GM21528 (cell line): ENCODE results near the gene VWA2.

ENCODE experiments used
- ATAC-seq: cut with Tn5 transposase; IDR thresholded peaks from one replicate; pipeline ENCODE4 v1.9.1; 2021; ENCODE audit warnings: mild to moderate bottlenecking, moderate library complexity; ENCODE audit not compliant: unreplicated experiment, low FRiP score

The VWA2 gene

DNA sequence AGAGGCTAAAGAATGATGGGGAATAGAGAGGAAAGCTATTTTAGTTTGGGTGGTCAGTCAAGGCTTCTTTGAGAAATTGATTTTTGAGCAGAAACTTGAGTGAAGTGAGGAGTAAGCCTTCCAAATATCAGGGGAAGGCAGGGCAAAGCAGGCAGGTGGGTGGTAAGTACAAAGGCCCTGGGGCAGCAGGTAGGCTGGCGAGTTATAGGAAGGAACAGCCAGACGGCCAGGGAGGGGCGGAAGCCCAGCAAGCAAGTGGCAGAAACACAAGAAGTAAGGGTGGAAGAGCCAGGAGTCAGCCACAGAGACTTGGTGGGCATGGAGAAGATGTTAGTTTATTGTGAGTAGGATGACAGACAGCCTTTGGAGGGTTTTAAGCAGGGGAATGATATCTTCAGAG is 34.9 kb downstream of the VWA2 start:
- no peak for ATAC-seq

DNA sequence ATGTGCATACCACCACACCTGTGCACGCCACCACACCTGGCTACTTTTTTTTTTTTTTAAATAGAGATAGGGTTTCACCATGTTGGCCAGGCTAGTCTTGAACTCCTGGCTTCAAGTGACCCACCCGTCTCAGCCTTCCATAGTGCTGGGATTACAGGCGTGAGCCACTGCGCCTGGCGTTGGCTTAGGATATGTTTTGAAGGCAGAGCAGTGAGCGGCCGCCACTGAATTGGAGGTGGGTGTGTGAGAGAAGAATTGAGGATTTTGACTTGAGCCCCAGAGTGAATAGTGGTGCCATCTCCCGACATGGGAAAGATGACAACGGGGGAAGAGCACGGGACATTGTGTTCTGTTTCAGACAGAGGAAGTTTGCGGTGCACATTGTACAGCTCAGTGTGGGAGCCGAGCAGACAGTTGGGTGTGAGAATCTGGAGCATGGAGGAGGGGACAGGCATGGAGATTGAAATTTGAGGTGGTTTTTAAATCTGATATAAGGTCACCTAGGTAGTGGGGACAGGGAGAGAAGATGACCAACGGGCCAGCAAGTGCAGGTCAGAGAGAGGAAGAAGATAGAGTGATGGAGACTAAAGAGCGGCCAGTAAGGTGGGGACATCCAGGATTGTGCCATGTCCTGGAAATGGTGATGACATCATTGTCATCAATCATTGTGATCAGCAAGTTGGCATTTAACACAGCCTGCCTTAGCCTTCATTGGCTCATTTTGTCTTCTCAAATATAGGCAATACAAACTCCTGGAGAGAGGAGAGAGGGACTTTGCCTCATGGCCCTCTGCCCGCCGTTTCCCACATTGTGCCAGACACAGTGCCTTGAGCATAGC is 35.8 kb downstream of the VWA2 start:
- ATAC-seq: no peak

DNA sequence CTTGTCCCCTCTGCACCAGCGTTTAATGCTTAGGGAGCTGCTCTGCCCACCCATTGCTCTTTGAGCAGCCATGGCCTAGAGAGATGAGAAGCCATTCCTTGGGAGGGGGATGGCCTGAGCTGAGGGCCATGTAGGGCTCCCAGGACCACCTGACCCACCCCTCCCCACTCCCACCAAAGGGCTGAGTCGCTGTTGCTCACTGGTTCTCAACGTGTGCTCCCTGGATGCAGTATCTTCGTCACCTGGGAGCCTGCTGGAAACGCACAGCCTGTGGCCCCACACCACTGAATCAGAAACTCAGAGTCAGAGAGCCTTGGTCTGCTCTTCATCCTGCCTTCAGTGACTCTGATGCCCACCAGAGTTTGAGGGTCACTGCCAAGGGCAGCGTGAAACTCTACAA is 37.0 kb downstream of the VWA2 start:
- no peak for ATAC-seq

DNA sequence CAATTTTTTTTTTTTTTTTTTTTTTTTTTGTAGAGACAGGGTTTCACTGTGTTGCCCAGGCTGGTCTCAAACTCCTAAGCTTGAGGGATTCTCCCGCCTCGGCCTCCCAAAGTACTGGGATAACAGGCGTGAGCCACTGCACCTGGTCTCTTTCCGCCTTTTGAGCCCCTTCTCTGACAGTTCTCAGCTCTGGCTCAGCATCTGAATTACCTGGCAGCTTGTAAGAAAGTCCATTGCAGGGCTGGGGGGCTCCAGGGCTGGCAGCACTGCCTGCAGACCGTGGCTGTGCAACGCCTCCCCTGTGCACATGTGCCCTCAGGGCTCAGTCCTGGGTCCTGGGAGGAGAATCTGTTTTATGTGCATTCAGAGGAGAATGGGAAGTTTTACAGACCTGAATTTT is 37.6 kb downstream of the VWA2 start:
- no peak for ATAC-seq

DNA sequence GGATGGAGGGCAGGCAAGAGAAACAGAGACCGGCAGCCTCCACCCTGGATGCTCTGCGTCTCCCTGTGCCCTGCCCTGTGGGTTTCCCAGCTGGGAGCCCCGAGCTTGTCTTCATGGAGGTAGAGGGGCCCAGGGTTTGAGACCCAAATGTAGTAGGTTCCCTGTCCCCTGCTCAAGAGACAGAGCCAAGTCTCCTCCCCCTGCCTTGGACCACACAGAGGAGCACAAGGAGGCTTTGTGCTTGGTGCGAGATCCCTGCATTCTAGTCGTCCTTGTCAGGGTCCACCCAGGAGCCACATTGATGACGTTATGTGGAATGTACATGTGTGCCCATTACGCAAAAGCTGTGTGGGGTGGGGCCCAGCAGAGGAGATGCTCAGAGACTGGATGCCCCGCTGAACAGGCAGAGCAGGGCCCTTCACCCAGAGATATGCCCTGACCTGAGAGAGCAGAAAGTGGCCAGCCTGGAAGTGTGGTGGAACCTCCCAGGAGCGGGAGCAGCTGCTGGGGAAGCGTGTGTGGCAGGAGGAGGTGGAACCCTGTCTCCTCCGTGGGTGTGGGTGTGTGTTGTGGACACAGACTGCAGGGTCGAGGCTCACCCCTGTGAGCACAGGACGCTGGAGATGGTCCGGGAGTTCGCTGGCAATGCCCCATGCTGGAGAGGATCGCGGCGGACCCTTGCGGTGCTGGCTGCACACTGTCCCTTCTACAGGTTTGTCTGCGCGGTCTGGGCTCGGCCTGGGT is 39.3 kb downstream of the VWA2 start:
- no peak for ATAC-seq

DNA sequence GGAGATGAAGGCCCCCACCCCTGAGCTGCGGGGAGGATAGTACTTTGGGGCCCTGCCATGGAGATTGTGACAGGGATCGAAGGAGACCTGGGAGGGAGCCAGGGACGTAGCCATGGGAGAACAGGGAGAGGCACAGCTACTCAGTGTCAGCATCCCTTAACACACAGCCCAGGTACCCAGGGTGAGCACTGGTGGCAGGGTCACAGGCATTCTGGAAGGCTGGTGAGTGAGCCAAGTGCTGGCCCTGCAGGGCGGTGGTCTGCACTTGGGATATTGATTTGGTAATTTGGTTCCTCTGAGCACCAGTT is 39.8 kb downstream of the VWA2 start:
- ATAC-seq: no peak

DNA sequence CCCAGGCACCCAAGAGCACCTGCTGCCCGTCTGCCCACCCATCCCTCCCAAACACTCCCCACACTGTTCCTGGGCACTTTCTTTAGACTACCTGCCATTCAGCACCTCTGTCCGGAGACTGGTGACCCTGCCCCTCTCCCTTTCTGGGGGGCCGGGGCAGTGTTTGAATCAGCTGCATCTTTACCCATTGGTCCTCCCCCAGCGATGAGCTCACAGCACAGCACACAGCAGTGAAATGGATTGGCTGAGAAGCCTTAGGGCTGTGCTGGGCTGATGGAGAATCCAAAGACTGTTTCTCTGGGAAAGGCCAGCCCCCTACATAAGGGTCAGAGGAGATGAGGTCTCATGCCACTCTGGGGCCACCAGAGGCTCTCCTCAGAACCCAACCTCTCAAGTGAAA is 40.2 kb downstream of the VWA2 start:
- ATAC-seq: no peak

DNA sequence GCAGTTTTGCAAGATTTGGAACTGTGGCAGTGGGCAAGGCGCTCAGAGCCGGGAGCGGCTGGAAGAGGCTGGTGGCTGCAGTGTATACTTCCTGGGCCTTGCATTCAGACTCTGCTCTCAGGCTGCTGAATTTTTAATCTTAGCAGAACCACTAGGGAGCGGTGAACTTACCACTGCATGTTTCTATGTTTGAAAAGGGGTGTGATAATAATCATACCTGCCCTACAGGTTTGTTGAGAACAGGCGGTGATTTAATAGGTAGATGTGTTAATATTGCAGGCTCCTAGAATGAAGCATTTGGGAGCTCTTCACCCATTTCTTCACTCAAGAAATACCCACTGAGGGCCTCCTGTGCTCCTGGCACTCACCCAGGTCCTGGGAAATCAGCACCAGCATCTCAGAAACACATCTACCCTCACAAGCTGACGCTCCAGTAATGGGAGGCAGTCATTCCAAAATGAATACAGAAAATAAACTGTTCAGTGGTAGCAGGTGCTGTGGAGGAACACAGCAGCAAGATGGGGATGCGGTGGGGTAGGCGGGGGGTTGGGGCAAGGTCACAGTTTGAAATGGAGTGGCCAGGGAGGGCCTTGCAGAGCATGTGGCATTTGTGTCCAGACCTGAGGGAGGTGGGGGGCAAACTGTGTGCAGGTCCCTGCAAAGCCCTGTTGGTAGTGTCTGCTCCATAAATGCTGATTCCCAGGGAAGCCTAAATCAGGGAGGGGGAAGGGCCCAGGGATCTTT is 41.0 kb downstream of the VWA2 start:
- no peak for ATAC-seq

DNA sequence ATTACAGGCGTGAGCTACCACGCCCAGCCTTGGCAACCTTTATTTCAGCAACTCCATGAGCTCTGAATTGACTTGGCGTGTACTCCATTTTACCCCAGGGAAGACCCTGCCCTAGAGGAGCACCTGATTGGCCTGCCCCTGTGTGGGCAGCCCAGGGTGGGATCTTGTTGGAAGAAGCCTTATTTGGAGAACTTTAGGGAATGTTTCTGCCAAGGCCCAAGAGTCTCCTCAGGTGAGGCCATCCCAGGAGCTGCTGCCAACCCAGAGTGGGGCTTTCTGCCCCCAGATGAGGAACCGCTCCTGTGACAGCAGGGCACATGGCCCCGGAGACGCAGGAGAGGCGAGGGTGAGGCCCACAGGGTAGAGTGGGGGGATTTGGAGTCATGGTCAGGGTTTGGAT is 42.0 kb downstream of the VWA2 start:
- ATAC-seq: no peak

DNA sequence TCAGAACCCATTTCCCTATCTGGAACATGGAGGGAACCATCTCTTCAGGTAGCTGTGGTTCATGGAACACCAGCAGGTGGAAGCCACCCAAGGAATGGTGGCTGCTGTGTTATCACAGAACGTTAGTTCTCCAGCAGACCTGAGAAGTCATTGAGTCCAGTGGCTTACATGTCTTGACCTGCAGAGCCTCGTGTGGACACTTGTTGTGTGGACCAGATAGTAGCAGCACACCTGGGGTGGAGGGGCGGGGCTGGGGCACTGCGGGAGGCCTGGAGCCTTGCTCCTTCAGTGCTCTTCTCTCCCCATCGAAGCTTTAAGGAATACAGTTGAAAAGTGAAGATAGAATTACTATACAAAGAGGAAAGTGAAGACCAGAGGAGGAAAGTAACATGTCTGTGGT is 42.4 kb downstream of the VWA2 start:
- ATAC-seq: no peak

DNA sequence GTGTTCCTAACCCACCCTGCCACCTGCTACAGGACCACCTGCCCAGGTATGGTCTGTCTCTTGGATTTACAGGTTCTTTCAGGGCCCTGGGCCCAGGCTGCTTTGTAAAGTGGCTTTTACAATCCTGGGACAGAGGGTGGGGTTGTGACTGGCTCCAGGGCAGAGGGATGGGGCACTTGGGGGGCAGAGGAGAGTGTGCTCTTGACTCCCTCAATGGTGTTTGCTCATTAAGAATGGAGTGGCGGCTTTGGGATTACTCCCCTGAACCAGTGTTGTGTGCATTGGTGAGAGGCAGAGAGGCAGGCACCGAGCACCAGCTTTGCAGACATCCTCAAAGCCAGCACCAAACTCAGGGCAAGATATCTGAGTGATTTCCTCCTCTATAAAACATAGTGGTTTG is 43.5 kb downstream of the VWA2 start:
- no peak for ATAC-seq

DNA sequence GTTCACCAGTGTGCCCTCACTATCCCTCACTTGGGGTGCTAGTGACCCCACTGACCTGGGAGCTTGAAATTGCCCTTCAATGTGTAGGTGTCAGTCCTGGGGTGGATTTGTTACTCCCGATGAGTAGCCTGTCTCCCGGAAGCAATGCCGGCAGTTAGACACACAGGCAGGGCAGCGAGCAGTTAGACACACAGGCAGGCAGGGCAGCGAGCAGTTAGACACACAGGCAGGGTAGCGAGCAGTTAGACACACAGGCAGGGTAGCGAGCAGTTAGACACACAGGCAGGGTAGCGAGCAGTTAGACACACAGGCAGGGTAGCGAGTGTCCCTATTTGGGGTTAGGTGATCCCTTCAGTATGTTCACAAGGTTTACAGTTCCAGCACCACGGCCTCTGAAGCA is 44.0 kb downstream of the VWA2 start:
- no peak for ATAC-seq

DNA sequence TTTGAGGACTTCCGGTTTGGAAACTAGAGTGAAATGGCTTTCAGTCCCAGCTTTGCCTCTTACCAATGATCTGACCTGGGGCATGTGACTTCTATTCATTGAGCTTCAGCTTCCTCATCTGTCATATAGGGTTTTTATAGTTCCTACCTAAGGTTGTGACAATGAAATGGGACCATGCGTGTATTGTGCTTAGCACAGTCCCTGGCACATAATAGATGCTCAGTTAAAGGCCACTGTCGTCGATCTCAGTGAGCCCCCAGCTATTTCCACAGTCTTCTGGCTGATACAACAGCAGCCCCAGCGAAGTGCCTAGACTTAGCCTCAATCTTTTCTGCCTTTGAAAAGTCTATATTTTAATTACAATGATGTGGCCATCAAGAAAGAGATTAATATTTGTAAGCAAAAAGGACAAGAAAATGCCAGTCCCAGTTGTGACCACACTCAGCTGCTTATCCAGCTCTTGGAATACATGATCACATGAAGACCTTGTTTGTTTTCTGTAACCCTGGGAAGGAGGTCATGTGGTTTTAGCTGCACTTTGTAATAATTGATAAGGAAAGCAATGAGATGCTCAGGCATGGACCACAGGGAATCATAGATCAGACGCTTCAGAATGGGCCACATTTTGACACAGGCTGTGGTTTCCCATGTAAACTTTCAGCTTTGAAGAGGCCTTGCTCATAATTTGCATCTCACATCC is 44.6 kb downstream of the VWA2 start:
- no peak for ATAC-seq

DNA sequence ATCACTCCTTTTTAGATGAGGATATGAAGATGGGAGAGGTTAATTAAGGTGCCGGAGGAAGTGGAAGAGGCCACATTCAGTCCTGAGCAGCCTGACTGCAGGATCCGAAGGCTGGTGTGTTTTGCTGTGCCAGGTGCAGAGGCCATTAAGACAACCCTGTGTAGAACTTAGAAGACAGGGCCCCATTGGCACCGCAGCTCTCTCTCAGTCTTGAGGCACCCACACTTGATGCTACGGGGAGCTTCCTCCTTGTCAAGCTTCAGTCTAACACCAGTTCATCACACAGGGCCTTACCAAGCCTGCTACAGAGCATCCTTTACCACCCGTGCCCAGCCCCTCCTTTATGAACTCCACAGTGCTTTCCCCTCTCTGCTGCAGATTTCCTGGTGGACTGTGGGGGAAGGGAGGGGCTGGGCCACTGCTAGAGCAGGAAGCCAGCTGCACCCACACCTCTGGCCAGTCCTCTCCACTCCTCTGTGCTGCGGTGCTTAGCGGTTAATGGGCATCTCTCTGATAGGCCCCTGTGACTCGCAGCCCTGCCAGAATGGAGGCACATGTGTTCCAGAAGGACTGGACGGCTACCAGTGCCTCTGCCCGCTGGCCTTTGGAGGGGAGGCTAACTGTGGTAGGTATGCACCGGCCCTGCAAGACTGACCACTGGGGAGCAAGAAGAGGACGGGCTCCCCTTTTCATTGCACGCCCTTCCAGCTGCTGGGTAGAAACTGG is 45.5 kb downstream of the VWA2 start:
- ATAC-seq: no peak

DNA sequence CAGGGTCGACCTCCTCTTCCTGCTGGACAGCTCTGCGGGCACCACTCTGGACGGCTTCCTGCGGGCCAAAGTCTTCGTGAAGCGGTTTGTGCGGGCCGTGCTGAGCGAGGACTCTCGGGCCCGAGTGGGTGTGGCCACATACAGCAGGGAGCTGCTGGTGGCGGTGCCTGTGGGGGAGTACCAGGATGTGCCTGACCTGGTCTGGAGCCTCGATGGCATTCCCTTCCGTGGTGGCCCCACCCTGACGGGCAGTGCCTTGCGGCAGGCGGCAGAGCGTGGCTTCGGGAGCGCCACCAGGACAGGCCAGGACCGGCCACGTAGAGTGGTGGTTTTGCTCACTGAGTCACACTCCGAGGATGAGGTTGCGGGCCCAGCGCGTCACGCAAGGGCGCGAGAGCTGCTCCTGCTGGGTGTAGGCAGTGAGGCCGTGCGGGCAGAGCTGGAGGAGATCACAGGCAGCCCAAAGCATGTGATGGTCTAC is 46.9 kb downstream of the VWA2 start:
- ATAC-seq: no peak

DNA sequence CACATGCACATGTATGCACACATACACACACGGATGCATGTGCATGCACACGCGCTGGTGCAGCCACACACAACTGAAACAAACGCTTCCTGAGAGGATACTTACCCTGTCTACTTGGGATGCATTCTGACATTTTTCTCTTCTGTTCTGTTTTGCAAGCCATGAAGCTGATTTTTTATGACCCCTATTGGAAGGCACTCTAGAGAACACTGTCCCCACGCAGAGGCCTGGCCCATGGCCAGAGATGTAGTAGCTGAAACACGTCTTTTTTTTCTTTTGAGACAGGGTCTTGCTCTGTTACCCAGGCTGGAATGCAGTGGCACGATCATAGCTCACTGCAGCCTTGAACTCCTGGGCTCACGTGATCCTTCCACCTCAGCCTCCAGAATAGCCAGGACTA is 47.9 kb downstream of the VWA2 start:
- no peak for ATAC-seq

DNA sequence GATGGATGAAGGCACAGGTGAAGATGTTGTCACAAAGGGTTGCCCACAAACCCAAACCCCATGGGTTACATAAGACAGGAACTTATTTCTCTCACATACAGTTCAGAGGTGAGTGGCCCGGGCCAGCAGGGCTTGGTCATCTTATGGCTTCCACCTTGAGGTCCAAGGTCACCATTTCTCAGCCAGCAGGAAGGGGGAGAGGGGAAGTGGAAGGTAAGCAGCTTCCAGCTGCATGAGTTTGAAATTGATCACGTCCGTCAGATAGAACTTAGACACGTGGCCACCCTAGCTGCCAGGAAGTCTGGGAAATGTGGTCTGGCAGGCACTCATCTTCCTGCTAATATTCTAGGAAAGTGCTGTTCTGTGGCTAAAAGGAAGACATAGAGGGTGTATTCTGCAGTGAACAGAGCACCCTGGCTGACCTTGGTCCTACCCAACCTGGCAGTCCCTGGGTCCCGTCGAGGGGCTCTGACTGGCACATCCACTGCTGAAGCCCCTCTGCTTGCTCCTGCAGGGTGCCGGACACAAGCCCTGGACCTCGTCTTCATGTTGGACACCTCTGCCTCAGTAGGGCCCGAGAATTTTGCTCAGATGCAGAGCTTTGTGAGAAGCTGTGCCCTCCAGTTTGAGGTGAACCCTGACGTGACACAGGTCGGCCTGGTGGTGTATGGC is 49.5 kb downstream of the VWA2 start:
- no peak for ATAC-seq

DNA sequence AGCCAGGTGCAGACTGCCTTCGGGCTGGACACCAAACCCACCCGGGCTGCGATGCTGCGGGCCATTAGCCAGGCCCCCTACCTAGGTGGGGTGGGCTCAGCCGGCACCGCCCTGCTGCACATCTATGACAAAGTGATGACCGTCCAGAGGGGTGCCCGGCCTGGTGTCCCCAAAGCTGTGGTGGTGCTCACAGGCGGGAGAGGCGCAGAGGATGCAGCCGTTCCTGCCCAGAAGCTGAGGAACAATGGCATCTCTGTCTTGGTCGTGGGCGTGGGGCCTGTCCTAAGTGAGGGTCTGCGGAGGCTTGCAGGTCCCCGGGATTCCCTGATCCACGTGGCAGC is 50.0 kb downstream of the VWA2 start:
- no peak for ATAC-seq

DNA sequence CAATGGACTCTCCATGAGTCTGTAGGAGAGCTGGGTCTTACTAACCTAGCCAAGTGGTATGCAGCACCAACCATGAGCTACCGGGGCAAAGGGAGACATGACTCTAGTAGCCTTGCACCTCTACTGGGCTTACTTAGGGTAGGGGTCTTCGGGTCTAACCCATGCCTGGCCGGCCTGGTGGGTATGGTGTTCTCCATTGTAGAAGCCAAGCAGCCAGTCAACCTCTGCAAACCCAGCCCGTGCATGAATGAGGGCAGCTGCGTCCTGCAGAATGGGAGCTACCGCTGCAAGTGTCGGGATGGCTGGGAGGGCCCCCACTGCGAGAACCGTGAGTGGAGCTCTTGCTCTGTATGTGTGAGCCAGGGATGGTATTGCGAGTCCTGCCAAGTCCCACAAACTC is 51.0 kb downstream of the VWA2 start:
- no peak for ATAC-seq

DNA sequence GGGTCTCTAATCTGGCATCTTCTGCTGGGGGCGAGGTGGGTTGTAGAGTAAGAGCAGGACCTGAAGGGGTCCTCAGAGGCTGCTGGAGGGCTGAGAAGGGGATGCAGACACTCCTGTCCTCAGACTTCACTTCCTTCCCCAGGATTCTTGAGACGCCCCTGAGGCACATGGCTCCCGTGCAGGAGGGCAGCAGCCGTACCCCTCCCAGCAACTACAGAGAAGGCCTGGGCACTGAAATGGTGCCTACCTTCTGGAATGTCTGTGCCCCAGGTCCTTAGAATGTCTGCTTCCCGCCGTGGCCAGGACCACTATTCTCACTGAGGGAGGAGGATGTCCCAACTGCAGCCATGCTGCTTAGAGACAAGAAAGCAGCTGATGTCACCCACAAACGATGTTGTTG is 52.0 kb downstream of the VWA2 start:
- ATAC-seq: no peak
